ENCODE measurements around the gene CPSF3.
A peak's percentile ranks its signal among the peaks of the same experiment; 100 is the strongest.

CPSF3 gene

GRCh38 chr2:9423100-9423921, at the start of gene CPSF3, which contains the start of gene ITGB1BP1:
CPSF3 (plus strand) TSS chr2:9423654; CDS start chr2:9423774, 120 bp downstream.
ITGB1BP1 (minus strand) TSS chr2:9423528; CDS start chr2:9418697, 4,831 bp downstream.
- peak; percentile 97 for DNase-seq

DNA sequence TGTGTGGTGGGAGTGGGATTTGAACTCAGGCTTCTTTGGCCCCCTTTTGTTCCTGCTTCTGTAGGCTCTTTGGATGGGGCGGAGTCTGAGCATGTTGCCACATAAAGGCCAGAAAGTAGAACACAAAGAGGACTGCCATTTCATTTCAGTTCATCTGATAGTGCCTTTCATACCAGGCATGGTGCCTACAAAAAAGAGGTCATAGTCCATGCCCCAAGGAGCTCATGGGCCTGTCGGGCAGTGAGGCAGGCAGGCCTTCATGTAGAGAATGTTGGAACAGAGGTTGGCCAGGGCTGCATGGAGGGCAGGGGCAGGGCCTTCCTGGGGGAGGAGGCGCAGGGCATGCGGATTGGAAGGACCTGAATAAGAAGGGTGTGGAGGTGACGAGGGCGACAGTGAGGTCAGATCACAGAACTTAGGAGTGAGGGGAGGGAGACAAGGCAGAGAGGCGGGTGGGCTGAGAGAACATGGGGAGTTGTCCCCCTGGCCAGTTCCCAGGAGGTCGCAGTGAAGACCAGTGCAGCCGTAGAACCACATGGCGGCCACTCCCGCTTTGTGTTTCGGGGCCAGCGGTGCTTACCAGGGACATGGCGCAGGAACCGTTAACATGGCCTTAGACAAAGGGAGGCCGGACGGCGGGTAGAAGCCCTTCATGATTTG, 49.3 kb upstream of the CPSF3 start:
- no peak for DNase-seq

GRCh38 chr2:9375857-9376428, 47.5 kb upstream of the CPSF3 start:
- DNase-seq: no peak

- DNase-seq: no peak
These were observed 45.9 kb upstream of the CPSF3 start for GRCh38 chr2:9377461-9378097.

GRCh38 chr2:9378433-9379390, 44.7 kb upstream of the CPSF3 start:
- DNase-seq: no peak

DNA sequence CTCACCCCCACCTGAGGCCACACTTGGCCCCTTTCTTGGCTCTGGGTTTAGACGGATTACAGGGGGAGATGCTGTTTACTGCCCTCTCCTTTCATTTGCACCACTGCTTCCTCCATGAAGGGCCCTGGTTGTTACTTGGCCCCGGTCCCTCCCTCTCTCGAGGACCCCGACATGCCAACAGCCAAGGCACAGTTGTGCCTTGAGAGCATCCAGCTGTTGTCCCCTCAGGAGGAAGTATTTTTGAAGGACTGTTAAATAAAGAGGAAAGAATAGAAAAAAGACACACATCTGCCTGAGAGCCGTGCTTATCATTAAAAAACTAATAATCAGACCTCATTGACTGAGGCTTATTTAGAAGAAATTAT, 44.1 kb upstream of the CPSF3 start:
- DNase-seq: no peak

GRCh38 chr2:9380702-9381628, 42.5 kb upstream of the CPSF3 start:
- no peak for DNase-seq

DNA sequence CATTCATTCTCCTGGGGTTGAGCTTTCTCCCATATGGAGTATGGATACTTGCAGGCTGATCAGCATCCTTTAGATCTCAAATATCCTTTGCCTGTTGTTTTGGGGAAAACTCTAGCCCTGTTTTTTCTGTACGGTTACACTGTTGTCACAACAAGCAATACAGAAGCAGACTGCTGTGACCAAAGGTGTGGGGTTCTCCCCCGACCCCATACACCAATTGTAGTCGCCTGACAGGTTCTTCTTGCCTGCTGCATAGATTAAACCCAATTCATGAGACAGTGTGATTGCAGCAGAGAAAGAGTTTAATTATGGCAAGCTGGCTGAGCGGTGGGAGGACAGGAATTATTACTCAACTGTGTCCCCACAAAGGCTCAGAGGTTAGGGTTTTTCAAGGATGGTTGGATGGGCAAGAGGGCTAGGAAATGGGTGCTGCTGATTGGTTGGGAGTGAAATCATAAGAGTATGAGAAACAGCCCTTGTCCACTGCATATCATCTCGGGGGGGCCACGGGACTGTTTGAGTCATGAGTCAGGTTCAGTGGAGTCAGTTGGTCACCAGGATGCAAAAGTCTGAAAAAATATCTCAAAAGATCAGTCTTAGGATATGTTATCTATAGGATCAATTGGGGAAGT, 40.7 kb upstream of the CPSF3 start:
- DNase-seq: no peak

DNA sequence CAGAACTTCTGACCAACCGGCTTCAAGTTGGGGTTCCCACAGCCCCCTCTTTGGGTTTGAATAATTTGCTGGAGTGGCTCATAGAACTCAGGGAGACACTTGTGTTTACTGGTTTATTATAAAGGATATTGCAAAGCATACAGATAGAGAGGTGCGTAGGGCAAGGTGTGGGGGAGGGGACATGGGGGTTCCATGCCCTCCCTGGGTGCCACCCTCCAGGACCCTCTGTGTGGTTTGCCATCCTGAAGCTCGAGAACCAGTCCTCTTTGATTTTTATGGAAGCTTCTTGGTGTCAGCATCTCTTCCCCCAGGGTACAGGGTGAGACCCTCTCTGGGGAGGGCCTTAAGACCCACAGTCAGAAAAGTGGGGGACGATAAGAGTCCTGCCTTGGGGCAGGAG, 38.9 kb upstream of the CPSF3 start:
- DNase-seq: no peak

GRCh38 chr2:9385841-9386240, 37.6 kb upstream of the CPSF3 start:
- DNase-seq: no peak

DNA sequence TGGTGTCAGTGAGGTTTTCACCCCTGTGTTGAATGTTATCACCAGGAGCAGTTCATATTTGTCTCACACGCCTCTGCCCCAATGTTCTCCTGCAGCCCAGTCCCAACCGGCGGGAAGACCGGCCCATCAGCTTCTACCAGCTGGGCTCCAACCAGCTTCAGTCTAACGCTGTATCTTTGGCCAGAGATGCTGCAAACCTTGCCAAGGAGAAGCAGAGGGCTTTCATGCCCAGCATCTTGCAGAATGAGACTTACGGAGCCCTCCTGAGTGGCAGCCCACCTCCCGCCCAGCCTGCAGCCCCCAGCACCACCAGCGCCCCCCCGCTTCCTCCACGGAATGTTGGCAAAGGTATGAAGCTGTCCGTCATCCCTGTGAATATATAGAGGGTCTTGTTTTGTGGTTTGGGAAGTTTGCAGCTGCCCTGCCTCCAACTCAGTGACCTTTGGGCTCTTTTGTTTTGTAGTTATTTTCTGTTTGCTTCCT, 35.2 kb upstream of the CPSF3 start:
- no peak for DNase-seq

DNA sequence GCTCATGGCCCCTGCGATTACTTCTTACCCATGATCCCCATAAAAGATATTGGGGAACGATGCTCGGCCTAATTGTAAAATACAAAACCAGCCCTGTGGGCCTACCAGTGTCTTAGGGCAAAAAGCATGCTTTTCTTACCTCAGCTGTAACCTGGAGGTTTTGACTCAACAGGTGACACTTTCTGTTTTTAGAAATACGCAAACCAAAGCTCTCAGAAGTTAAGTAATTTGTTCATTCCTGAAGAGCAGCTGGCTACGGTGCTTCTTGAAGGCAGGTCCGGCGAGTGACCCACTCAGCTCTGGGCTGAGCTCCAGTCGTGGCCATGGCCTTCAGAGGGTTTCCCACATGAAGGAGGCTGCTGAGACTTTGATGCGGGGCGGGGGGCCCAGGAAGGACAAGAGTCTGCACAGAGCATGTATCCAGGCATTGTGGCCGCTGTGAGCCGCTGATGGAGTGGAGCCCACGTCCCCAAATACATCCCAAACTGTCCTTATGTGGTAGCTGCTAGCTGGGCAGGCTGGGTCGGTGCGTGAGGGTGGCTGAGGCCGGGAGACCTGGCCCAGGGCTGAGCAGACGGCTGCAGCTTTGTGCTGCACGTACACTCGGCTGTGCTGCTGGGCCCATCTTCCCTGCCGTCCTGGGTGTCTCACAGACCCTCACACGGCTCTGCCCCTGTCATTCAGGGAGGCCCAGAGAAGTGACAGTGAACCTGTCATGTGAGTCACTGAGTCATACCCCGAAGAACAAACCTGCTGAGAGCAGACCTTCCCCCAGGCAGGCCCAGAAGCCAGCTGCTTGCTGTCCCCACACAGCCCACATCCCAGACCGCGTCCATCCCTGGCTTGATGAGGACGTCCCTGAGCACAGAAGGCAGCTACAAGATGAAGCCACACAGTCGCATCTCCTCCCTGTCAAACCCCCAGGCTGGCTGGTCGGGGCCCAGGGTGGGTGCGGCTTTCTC, 34.2 kb upstream of the CPSF3 start:
- DNase-seq: no peak

GRCh38 chr2:9390151-9390850, 33.2 kb upstream of the CPSF3 start:
- DNase-seq: no peak

GRCh38 chr2:9390991-9391390, 32.5 kb upstream of the CPSF3 start:
- DNase-seq: no peak

DNA sequence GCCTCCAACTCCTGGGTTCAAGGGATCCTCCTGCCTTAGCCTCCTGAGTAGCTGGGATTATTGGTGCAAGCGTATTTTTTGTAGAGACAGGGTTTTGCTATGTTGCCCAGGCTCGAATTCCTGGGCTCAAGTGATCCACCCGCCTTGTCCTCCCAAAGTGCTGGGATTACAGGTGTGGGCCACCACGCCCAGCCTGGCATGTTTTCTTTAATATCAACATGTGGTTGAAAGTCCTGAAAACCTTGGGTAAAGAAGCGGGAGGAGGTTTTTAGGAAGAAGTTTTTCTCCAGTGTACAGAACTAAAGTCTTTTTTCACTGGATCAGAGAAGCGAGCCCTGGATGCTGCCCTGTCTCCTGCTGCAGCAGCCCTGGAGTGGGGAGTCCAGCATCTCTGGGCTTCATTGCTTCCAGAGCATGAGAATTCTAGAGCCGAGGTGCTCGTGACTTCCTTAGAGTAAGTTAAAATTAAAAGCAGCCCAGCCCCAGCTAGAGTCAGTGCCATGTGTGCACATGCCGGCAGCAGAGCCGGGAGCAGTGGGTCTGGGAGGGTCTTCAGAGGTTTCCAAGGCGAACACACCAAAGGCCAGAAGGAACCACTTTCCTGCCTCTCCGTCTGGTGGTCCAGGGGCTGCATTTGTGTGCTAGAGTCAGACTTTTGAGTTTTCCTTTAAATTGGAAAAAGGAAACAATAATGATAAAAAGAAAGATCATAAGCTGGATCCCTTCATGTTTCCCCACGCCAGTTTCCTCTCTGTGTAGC, 31.3 kb upstream of the CPSF3 start:
- DNase-seq: no peak

DNA sequence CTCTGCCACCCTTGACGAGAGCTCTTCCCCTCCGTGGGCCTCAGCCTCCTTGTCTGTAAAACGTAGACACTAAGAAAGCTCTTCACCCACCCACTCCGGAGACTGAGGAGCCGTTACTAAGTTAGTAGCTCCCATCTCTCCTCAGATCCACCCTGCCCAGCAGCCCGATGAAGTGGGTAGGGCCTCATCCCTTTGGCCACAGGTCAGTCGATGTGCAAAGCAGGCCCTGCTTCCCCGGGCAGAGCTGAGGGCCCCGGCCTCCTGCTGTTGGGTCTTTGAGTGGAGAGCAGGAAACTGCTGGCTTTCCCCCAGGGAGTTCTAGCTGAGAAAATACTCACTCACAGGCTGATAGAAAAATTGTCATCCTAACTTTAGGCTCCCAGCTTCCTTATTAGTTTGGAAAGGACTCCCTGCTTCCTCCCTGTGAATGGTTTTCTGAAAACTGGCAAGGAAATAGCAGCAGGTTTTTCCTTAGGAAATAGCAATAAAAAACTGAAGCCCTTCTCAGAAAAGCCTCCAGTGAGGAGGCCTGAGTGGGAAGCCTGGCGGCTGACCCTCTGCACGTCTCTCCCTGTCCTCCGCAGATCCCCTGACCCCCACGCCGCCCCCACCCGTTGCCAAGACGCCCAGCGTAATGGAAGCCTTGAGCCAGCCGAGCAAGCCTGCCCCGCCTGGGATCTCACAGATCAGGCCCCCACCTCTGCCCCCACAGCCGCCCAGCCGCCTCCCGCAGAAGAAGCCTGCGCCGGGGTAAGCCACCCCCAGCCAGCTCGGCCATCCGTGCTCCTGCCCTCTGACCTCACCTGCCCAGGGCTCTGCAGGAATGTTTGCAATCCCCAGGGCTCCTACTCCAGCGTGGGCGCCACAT, 30.3 kb upstream of the CPSF3 start:
- no peak for DNase-seq

GRCh38 chr2:9394816-9395215, 28.6 kb upstream of the CPSF3 start:
- DNase-seq: no peak

Data from CD4-positive, alpha-beta T cell treated with Interleukin-4 for 4 hours (primary cell).